T-helper 2 cell treated with Interferon-gamma antibody and Interleukin-4, amounts not matched to agents 5 μg/mL and 100 μg/mL, for 36 hours (primary cell): ENCODE results near the gene RYK.
"Not testable (repeated sequence)": the region's sequence is repeated elsewhere in the genome, so short reads cannot be mapped to it uniquely, and the experiment has no call there.

Experiments used
- DNase-seq: peaks from one replicate; pipeline ENCODE4 v3.0.0; 2021; ENCODE audit warnings: low spot score
- H3K27ac Mint-ChIP-seq: one replicate; pipeline ENCODE4 v1.8.0; 2021; ENCODE audit warnings: mild to moderate bottlenecking, mixed read lengths
- H3K27me3 Mint-ChIP-seq: one replicate; pipeline ENCODE4 v1.8.0; 2021; ENCODE audit warnings: low read depth, mixed read lengths
- H3K36me3 Mint-ChIP-seq: one replicate; pipeline ENCODE4 v1.8.0; 2021; ENCODE audit warnings: low read depth, mixed read lengths
- H3K4me1 Mint-ChIP-seq: one replicate; pipeline ENCODE4 v1.8.0; 2021; ENCODE audit warnings: low read depth, mixed read lengths
- H3K4me3 Mint-ChIP-seq: one replicate; pipeline ENCODE4 v1.8.0; 2022; ENCODE audit warnings: mild to moderate bottlenecking, moderate library complexity, mixed read lengths
- H3K9me3 Mint-ChIP-seq: one replicate; pipeline ENCODE4 v1.8.0; 2021; ENCODE audit warnings: mixed read lengths

The RYK gene

GRCh38 chr3:134277066-134277660, 26.5 kb upstream of the RYK start:
- Mint-ChIP-seq H3K9me3 (no peaks in the 10 kb centered on the region), H3K27me3 (peaks cover 73% of the 10 kb centered on the region), H3K4me3 (no peak overlapping the region), H3K4me1 (no peaks in the 10 kb centered on the region), H3K27ac (no peak overlapping the region), H3K36me3 (no peaks in the 10 kb centered on the region)
- no peak for DNase-seq

- no peak overlapping the region for H3K4me3 Mint-ChIP-seq
- DNase-seq = no peak
- H3K36me3 Mint-ChIP-seq = no peaks in the 10 kb centered on the region
- peaks cover 68% of the 10 kb centered on the region for H3K27me3 Mint-ChIP-seq
- no peaks in the 10 kb centered on the region for H3K9me3 Mint-ChIP-seq
- H3K27ac Mint-ChIP-seq = no peak overlapping the region
- H3K4me1 Mint-ChIP-seq = no peaks in the 10 kb centered on the region
These were observed 25.4 kb upstream of the RYK start for GRCh38 chr3:134276086-134276485.

- DNase-seq, H3K4me1 Mint-ChIP-seq, H3K9me3 Mint-ChIP-seq, H3K36me3 Mint-ChIP-seq, H3K27ac Mint-ChIP-seq, H3K4me3 Mint-ChIP-seq: not testable (repeated sequence)
- H3K27me3 Mint-ChIP-seq = peaks cover 64% of the 10 kb centered on the region
These were observed 24.5 kb upstream of the RYK start for GRCh38 chr3:134275110-134275509.

GRCh38 chr3:134274571-134274970, 23.9 kb upstream of the RYK start:
- no peaks in the 10 kb centered on the region for H3K9me3 Mint-ChIP-seq
- no peaks in the 10 kb centered on the region for H3K36me3 Mint-ChIP-seq
- DNase-seq = no peak
- H3K27ac Mint-ChIP-seq = no peak overlapping the region
- H3K4me3 Mint-ChIP-seq = no peak overlapping the region
- H3K27me3 Mint-ChIP-seq = peaks cover 59% of the 10 kb centered on the region
- no peaks in the 10 kb centered on the region for H3K4me1 Mint-ChIP-seq

- H3K9me3 Mint-ChIP-seq = no peaks in the 10 kb centered on the region
- H3K4me1 Mint-ChIP-seq = no peaks in the 10 kb centered on the region
- no peak overlapping the region for H3K4me3 Mint-ChIP-seq
- no peak for DNase-seq
- H3K27ac Mint-ChIP-seq = no peak overlapping the region
- no peaks in the 10 kb centered on the region for H3K36me3 Mint-ChIP-seq
- peaks cover 57% of the 10 kb centered on the region for H3K27me3 Mint-ChIP-seq
These were observed 17.3 kb upstream of the RYK start for GRCh38 chr3:134267996-134268395.

GRCh38 chr3:134260987-134261386, 10.3 kb upstream of the RYK start:
- H3K4me1 Mint-ChIP-seq = peaks cover 1% of the 10 kb centered on the region
- H3K4me3 Mint-ChIP-seq = no peak overlapping the region
- no peak for DNase-seq
- H3K27me3 Mint-ChIP-seq = peaks cover 57% of the 10 kb centered on the region
- no peaks in the 10 kb centered on the region for H3K9me3 Mint-ChIP-seq
- no peaks in the 10 kb centered on the region for H3K36me3 Mint-ChIP-seq
- no peak overlapping the region for H3K27ac Mint-ChIP-seq

- no peaks in the 10 kb centered on the region for H3K9me3 Mint-ChIP-seq
- peaks cover 6% of the 10 kb centered on the region for H3K4me1 Mint-ChIP-seq
- H3K36me3 Mint-ChIP-seq = no peaks in the 10 kb centered on the region
- H3K27me3 Mint-ChIP-seq = peaks cover 58% of the 10 kb centered on the region
- no peak for DNase-seq
- H3K4me3 Mint-ChIP-seq = no peak overlapping the region
- no peak overlapping the region for H3K27ac Mint-ChIP-seq
These were observed 8.2 kb upstream of the RYK start for GRCh38 chr3:134258761-134259347.

GRCh38 chr3:134255404-134255803, 4.7 kb upstream of the RYK start:
- Mint-ChIP-seq H3K4me1 (peaks cover 16% of the 10 kb centered on the region), H3K36me3 (peaks cover 2% of the 10 kb centered on the region)
- no peak for DNase-seq

GRCh38 chr3:134253475-134254226, 3.0 kb upstream of the RYK start:
- H3K27me3 Mint-ChIP-seq = peaks cover 44% of the 10 kb centered on the region
- DNase-seq = peak; percentile 30
- H3K27ac Mint-ChIP-seq = no peak overlapping the region
- H3K9me3 Mint-ChIP-seq = no peaks in the 10 kb centered on the region
- peaks cover 27% of the 10 kb centered on the region for H3K4me1 Mint-ChIP-seq
- peaks cover 3% of the 10 kb centered on the region for H3K36me3 Mint-ChIP-seq
- peak overlapping the region; percentile 9 for H3K4me3 Mint-ChIP-seq

More at GRCh38 chr3:134255404-134255803, 4.7 kb upstream of the RYK start:
- Mint-ChIP-seq H3K27ac (no peak overlapping the region), H3K27me3 (peaks cover 44% of the 10 kb centered on the region), H3K9me3 (no peaks in the 10 kb centered on the region), H3K4me3 (no peak overlapping the region)

- Mint-ChIP-seq H3K4me1 (peaks cover 27% of the 10 kb centered on the region), H3K36me3 (peaks cover 3% of the 10 kb centered on the region), H3K9me3 (no peaks in the 10 kb centered on the region), H3K27me3 (peaks cover 49% of the 10 kb centered on the region), H3K27ac (no peak overlapping the region), H3K4me3 (no peak overlapping the region)
- DNase-seq = no peak
These were observed 2.1 kb upstream of the RYK start for GRCh38 chr3:134252766-134253165.

GRCh38 chr3:134251731-134252391, 1.2 kb upstream of the RYK start:
- peaks cover 51% of the 10 kb centered on the region for H3K27me3 Mint-ChIP-seq
- no peaks in the 10 kb centered on the region for H3K9me3 Mint-ChIP-seq
- peaks cover 27% of the 10 kb centered on the region for H3K4me1 Mint-ChIP-seq
- no peak for DNase-seq
- peaks cover 3% of the 10 kb centered on the region for H3K36me3 Mint-ChIP-seq
- H3K27ac Mint-ChIP-seq = peak overlapping the region; percentile 53
- H3K4me3 Mint-ChIP-seq = peak overlapping the region; percentile 78

- DNase-seq = peak; percentile 46
- no peaks in the 10 kb centered on the region for H3K9me3 Mint-ChIP-seq
- peak overlapping the region; percentile 73 for H3K27ac Mint-ChIP-seq
- H3K4me1 Mint-ChIP-seq = peaks cover 25% of the 10 kb centered on the region
- peaks cover 46% of the 10 kb centered on the region for H3K27me3 Mint-ChIP-seq
- H3K4me3 Mint-ChIP-seq = peak overlapping the region; percentile 77
- H3K36me3 Mint-ChIP-seq = peaks cover 3% of the 10 kb centered on the region
These were observed 533 bp downstream of the RYK start for GRCh38 chr3:134249935-134250716.

- Mint-ChIP-seq H3K4me3 (peak overlapping the region; percentile 77), H3K36me3 (peaks cover 3% of the 10 kb centered on the region), H3K9me3 (no peaks in the 10 kb centered on the region), H3K27me3 (peaks cover 39% of the 10 kb centered on the region), H3K27ac (no peak overlapping the region), H3K4me1 (peaks cover 25% of the 10 kb centered on the region)
- no peak for DNase-seq
These were observed 1.3 kb downstream of the RYK start for GRCh38 chr3:134249296-134249841.
